HT-29 (cell line): ENCODE data around the gene THRB. TPM values are rescaled to one million over a fixed set of nuclear protein-coding genes. Genes with fewer than 3 reads are reported as not detected.
A peak's percentile ranks its signal among the peaks of the same experiment; 100 is the strongest.

Source experiments
- DNase-seq: peaks from one replicate; pipeline ENCODE4 v3.0.0-alpha.2; 2015; ENCODE audit warnings: low spot score
- total RNA-seq: library from RNA; depleted of rRNA; stranded (reverse); fragments of >200 nt; shearing (Covaris generic); gene quantifications from 2 replicates; pipeline ENCODE4 v1.2.3, GENCODE V29; 2014

THRB gene
- total RNA-seq, 1 experiment from 2014 or later = 0.94 TPM

DNA sequence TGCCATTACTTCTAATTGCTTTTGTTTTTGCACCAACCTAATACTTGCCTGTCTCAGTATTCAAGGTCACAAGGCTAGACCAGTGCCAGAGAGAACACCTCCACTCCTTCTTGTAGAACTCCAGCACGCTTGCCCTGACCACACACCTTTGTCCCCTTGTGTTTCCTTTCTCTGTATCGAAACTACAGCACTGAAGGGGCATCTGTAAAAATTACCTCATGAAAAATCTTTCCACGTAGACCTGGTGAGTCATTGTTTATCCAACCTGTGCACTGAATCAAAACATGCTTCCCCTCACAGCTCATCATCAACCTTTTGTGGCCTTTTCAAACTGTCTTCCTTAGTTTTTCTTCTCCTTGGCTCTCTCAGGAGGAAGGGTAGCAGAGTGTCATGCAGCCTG is 259.5 kb downstream of the THRB start:
- DNase-seq = peak; percentile 42

DNA sequence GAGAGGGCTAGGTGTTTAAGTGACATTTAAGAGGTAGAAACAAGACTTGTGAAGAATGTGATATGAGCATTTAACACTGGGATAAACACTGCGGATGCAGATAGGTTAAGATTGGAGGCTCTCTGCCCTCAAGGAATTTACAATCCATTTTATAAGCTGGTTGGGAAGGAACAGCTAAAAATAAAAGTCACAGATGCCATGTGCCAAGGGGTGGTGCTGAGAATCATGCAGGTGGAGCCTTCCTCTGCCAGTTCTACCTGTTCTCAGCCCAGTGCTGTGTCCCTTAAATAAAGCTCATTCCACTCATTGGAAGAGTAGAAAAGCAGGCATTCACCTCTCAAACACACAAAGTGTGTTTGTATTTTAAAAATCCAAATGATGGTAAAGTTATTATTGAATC is 261.9 kb downstream of the THRB start:
- DNase-seq = no peak

DNA sequence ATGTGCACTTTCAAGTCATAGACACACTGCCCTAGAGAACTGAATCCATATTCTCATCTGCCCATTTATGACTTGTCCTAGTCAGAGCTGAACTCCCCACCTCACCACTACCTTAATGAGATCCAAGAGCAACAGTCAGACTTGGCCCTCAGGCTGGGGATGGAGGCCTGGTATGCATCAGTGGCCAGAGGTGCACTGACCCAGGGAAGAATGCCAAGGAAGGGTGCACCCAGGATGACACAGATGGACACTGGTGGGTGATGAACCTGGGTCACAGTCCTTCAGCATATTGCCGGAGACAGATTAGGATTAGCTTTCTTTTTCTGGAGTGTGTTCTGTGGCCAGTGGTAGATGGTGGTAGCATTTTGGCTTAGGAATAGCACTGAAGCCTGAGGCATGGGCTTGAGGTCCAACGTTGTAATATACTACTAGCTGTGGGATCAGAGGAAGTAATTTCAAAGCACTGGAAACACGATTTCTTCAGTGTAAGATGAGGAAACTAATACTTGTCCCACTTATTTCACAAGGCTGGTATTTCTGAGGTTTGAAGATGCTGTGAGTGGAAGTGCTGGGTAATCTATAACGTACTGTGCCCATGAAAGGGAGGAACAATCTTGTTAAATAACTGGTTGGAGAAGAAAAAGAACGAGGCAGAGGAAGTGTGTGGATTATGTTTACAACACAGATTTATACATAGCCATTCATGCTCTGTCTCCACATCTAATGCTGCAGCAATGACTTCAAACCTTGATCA is 265.0 kb downstream of the THRB start:
- no peak for DNase-seq

DNA sequence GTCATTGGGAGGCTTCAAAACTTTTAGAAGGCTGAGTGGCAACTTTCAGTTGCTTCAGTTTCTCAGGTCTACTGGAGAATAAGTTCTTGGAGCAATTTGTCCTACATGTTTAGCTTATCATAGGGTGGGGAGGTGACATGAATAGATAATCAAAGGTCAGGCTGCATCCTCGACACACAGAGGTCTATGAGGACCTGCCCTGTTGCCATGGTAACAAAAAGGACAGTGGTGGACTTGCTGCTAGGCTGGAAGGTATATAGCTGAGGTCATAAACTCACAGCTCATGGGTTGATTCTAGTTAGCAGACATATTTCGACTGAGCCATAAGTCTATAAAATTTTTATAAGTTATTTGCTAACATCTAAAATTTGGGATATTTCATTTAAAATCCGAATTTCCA is 267.0 kb downstream of the THRB start:
- DNase-seq = no peak

DNA sequence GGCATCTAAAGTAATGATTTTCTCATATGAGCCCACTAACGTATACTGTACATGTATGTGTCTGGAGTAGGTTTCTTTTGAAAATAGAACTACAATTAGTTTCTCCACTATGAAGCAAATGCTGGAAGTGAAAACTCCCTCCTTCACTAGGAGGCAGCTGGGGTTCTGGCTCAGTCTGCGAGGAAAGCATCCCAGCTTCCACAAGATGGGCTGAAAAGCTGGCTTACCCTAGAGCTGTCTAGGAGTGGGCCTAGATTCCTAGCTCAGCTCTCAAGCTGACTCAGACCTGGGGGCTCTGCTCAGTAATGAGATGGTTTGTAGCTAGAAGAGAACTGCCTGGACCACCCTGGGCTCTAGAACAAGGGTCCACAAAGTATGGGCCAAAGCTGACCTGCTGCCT is 268.3 kb downstream of the THRB start:
- no peak for DNase-seq

DNA sequence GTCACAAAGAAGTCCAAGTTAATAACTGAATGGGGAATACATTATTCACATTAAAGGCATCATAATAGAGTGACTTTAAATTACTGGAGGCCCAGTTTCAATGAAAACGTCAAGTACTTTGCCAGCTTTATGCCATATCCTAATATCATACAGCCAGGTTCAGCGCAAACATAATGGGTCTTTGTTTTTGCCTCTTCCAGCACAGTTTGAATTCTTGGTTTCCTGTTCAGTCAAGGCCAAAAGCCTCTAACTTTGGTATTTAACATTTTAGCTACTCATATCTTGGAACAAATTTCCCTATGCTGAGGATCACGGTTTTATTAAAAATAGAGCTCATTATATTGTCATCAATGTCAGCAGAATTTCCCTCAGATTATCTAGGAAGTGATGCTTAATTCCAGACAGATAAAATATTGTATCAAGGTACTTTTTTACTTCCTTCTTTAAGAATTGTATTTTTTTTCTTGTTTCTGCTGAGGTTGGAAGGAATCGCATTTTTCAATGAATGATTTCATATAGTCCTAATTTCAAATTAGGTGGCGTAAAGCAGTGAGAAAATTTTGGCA is 269.2 kb downstream of the THRB start:
- no peak for DNase-seq

DNA sequence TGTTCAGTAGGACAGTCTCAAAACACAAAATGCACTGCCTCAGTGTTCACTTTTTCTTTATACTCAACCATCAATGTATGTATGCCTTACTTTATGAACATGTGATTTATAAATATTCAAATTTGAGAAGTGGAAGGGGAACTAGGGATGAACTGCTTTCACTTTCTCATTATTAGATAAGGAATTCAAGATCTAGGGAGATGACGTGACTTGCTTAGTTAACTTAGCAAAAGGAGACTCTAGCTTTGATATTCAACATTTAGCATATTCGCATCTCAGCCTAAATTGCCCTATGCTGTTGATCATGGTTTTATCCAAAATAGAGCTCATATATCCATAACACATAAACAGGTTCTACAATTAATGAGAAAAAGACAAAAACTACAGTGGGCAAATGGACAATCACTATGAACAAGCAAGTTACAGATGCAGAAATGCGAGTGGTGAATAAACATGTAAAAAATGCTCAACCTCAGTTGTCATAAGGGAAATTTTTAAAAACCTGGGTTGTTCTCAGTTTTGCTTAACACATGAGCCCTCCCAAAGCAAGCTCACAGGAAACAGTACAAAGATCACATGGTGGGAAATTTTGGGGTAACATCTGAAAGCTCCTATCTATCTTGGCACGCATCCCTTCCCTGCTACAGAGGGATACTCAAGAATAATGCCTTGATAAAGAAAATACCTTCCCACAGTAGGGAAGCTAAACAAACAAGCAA is 269.8 kb downstream of the THRB start:
- DNase-seq = no peak

DNA sequence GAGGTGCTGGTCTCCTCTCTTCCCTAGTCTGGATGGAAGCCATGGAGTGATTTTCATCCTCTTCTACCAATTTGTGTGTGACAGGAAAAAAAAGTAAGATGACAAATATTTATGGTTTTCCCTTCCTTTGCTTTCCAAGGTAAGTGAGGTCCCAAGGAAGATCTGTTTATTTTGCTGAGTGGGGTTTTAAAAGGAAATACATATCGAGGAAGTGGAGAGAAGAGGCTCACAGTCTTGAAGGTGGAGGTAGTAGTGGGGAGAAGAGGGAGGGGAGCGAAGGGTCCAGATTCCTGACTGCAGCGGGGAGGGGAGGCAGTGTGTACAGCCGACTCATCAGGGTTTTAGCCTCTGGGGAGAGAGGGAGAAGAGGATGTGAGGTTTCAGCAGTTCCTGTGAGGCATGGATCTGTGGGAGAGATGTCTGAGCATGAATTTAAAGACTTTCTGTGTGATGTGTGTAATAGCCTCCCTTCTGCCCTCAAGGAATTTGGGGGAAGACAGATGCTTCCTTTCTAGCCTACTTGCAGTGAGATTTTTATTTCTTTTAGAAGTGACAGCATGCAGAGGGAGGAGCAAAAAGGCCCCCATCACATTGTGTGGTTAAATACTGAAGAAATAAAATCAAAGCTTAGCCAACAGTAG is 272.4 kb downstream of the THRB start:
- no peak for DNase-seq

DNA sequence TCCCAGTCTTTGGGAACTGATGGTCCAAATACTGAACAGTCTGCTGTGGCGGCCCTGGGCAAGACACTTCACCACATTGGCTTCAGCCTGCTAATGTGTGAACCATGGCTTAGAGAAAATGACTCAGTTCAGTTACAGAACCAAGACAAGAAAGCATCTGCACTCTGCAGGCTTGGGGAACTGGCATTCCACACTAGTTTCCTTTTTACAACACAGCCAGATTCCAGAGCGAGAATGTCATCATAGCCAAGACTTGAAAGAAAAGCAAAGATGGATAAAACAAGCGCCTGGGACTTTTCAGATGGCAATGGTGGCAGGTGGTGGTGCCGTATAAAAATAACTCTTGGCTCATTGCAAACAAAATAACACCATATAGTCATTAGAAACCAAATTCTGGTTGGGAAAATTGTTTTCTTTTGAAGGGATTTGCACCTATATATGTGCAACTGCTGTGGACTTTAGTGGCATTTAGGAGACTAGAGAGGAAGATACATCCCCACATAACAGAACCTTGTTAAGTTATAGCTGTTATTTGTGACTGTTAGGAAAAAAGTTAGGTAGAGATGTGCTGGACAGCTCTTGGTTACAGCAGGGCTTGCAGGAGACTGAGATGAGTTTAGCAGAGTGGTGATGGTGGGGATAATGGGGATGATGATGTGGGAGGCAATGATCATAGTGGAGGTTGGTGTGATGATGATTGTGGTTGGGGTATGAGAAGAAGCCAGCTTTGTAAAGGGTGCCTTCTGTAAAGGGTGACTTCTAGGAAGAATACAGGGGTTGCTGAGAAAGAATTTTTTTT is 273.6 kb downstream of the THRB start:
- no peak for DNase-seq

DNA sequence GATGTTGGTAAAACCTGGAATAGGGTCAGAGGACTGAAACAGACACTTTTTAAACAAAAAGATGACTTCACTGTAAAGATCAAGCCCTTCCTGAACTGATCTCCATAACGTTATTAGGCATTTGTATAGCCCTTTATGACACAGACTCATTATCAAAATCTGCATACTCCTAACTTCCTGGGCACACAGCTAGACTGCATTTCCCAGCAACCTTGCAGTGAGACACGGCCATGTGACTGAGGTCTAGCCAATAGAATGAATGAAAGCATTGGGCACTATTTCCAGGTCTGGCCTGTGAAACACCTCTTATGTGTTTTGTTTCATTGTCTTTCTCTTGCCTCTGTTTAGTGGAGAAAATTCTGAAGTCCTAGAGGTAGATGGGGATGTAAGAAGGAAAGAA is 279.1 kb downstream of the THRB start:
- DNase-seq = no peak

DNA sequence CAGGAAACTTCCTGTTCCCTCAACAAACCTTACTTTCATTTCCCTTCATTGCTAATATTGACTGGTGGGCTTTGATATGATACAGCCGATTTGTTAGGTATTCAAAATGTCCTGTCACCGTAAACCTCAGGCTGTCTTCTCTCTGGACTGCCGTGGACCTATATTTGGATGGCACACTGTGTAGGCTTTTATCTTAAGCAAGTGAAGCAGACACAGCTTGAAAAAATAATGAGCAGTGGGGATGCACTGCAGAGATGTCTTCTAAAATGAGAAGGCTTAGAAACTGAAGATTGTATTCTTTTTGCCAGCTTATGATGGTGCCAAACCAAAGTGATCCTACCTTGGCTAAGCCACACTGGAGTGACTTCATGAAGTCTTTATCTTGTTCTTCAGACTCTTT is 283.3 kb downstream of the THRB start:
- DNase-seq = no peak

DNA sequence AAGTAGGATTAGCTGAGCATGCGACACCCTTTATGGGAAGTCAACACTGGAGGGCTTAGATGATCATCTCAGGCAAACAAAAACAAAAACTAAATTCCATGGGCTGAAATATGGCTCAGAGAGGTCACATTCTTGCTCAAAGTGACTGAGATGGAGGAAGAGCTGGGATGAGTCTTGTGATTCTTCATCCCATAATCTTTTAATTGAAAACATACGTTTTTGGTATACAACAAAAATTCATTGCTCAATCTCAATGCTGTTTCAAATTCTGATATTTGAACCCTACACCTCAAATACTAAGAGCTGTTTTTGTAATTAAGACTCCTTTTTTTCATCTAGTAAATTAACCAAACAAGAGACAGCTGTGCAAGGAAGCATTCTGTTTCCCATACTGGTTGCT is 292.6 kb downstream of the THRB start:
- DNase-seq = no peak

DNA sequence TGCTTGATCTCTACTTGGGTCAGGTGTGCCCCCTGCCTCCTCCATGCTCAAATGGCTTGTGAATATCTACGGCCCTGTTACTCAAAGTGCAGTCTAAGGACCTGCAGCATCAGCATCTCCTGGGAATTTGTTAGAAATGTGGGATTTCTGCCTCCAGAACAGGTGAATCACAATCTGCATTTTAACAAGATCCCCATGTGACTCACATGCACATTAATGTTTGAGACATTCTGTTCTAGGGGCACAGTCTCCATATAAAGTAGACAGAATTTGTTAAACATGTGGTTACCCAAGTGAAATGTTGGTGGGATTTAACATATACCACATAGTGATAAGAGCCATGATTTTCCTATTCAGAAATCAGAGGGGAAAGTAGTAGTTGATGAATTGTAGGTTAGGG is 293.3 kb downstream of the THRB start:
- no peak for DNase-seq

DNA sequence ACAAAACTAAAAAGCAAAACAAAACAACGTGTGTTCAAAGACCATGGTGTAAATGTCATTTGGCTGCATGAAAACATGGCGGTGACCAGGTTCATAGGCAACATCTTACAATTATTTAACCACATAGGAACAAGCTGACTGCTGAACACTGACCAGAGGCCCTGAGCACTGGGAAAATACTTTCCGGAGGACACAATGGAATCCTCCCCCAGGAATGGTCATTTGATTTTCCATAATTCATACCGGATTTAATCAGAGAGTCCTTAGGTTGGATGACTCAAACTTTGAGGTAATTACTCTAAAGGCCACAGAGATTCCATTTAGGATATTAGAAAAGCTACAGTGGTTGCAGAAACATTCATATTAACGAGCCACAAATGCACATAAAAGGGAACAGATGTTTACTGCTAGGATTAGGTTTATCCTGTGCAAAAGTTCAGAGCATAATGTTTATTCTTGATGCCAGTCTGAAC is 294.8 kb downstream of the THRB start:
- peak; percentile 20 for DNase-seq

DNA sequence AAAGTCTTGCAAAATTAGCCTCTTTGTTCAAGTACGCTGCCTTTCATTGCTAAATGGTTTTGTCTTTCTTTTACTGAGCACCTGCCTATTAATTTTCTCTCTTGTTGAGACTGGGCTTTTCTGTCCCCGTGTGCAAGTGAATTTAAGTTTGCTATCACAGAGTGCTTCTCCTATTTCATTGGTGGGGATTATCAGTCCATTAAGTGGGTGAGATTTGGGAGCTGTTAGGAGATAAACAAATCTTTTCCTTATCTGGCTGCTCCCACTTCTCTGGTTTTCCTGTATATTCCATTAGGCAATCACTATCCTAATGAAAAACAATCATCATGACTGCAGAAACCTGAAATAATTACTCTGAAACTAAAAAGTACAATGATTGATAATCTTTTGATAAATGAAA is 295.4 kb downstream of the THRB start:
- no peak for DNase-seq

DNA sequence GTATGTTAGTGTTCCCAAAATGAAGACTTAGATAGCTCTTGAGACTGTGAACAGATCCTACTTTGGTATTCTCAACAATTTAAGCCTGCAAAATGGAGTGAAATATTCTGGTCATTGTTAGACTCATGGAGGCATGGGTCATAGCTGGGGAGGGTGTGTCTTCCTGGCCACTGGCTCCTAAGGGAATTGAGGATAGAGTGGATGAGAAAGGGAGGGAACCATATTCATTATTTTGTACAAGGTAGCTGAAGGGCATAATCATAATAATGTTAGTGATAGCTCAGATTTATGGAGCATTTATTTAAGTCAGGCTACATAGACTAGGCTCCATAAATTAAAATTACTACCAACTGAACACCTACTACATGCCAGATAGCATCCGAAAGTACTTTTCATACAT is 295.9 kb downstream of the THRB start:
- DNase-seq = no peak

DNA sequence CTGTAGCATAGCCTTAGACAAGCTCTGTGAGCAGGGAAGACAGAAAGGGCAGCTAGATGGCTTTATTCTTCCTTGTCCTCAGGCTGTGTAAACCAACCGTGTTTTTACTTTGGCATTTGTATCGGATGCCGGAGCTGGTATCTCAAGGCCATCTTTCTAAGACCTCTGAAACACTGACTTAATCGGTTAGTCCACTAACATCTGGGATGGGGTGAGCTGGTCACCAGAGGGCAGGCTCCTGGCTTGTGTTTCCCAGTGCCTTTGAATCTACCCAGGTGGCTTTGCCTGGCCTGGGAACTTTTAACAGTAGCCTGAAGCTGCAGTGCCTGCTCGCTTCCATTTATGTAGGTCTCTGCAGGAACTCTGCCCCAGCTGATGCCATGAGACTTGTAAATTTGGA is 296.8 kb downstream of the THRB start:
- DNase-seq = peak; percentile 16

DNA sequence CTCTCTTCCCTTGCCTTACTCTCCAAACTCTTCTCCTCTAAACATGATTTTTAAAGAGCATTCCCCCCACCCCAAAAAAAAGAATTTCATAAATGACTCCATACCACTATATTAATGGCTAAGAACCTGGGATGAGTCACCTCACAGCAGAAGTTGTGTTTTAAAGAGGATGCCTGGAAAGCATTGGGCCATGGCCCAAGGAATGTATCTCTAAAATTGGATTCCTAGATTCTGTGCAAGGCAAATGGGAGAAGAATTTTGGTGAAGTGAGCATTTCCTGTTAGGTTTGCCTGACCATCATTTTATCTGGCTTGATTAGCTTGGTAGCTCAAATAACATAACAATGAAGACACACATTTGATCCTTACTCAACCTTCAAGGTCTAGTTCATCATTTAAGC is 298.1 kb downstream of the THRB start:
- DNase-seq = no peak

DNA sequence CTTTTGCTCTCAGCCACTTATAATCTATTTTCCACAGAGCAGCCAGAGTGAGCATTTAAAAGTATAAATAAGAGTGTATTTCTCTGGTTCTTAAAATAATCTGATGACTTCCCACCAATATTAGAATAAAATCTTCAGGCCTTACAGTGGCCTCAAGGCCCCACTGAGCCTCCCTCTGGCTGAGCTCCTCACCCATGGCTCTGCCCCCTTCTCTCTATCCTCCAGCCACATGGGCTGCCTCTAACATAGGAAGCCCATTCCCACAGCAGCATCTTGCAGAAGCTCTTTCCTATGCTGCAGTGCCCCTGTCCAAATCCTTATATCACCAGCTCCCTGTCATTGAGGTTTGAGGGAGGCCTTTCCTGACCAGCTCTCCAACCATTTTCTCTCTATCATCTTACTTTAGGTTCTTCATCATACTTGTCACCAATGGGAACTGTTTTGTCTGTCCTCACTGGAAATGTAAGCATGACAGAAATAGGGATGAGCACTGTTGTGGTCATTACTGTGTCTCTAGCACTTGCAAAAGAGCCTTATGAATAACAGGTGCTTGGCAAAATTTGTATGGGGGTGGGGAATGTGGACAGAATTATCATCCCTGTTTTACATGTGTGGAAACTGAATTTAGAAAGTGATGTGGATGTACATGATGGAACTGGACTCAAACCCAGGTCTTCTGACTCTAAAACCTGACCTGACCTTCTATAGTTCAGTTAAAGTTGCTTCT is 299.0 kb downstream of the THRB start:
- no peak for DNase-seq

DNA sequence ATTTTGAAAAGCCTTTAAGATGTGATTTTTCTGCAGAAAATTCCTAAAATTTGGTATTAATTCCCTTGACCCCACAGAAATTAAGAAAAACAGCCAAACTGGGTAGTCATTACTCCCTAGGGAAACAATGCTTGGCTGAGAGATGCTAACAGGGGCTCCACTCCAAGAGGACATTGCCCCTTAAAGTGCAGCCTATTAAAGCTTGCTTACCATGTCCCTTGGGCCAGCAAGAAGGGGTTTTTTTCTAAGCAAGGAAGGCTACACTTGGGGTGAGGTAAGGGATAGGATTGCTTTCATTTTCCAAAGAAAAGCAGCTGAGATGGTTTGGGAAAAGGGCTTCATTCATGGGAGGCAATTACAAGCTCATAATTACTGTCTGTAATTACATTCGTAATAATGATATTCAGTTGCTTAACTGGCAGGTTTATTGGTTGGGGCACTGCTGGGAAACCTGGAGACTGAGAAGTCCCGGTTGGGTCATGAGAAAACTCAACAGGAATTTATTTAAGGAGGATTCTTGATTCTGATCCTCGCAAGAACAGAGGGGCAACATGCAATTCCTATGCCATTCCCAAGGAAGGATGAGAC is 302.1 kb downstream of the THRB start:
- DNase-seq = no peak
